HEK293 (cell line): ENCODE data around the gene ISG15.

Experiments
- YY2 ChIP-seq: fragments of 450-650 bp; formaldehyde crosslinking; IDR thresholded peaks from 2 replicates; pipeline ENCODE4 v1.5.1; 2016; ENCODE audit warnings: missing biosample characterization, missing genetic modification characterization
- ZNF292 ChIP-seq: fragments of 450-650 bp; formaldehyde crosslinking; IDR thresholded peaks from 2 replicates; pipeline ENCODE4 v1.5.1; 2016; ENCODE audit warnings: low read depth, missing biosample characterization, missing genetic modification characterization, borderline replicate concordance
- ZNF791 ChIP-seq: fragments of 450-650 bp; formaldehyde crosslinking; IDR thresholded peaks from 2 replicates; pipeline ENCODE4 v1.5.1; 2016; ENCODE audit warnings: missing biosample characterization, missing genetic modification characterization

DNA sequence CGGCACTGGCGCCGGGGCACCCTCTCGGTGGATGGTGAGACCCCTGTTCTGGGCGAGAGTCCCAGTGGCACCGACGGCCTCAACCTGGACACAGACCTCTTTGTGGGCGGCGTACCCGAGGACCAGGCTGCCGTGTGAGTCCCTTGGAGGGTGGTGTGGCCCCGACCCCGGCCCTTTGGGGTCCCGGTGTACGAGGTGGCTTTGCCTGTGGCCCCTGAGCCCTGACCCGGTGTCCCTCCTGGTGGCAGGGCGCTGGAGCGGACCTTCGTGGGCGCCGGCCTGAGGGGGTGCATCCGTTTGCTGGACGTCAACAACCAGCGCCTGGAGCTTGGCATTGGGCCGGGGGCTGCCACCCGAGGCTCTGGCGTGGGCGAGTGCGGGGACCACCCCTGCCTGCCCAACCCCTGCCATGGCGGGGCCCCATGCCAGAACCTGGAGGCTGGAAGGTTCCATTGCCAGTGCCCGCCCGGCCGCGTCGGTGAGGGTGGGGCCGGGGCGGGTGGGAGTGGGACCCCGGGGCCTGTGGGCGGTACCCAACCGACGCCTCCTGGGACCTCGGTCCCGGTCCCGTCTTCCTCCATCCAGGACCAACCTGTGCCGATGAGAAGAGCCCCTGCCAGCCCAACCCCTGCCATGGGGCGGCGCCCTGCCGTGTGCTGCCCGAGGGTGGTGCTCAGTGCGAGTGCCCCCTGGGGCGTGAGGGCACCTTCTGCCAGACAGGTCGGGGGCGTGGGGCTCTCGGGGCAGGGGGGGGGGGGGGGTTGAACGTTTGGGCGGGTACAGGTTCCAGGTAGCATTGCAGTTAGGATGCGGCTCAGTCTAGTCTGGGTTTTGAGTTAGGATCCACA, 36.2 kb downstream of the ISG15 start:
- TF ChIP-seq ZNF791 (tag by site-specific recombination): no peak
- TF ChIP-seq ZNF292 (tag by site-specific recombination): no peak
- TF ChIP-seq YY2 (tag by site-specific recombination): no peak
